ENCODE results near the gene SEMA5A.

GRCh38 chr5:9347541-9348295 lies 198.2 kb downstream of the SEMA5A start:
- TF ChIP-seq CTCF (IDR thresholded peaks at IDR 0.05) (no peak), POLR2AphosphoS5 (IDR thresholded peaks at IDR 0.05; ENCODE audit: insufficient read depth in 1 of 2, low read depth in 1 of 2) (no peak), POLR2A (IDR thresholded peaks at IDR 0.05) (no peak)
